H1 (cell line): Measurements from ENCODE around the gene OGFOD1. TPM values are rescaled to one million over a fixed set of nuclear protein-coding genes. Genes with fewer than 3 reads are reported as not detected.

ENCODE experiments used
- CTCF ChIA-PET: fragments of 300-600 bp; sonication (Branson Sonifier 250); formaldehyde crosslinking; loops from one replicate; lab custom pipeline; 2021; ENCODE audit not compliant: partially characterized antibody; lab: Charles Lee
- POLR2A ChIA-PET: fragments of 300-600 bp; sonication (Branson Sonifier 250); formaldehyde crosslinking; loops from one replicate; lab custom pipeline; 2021; ENCODE audit warnings: inconsistent platforms; ENCODE audit not compliant: partially characterized antibody; lab: Charles Lee
- DNase-seq, 2 experiments: peaks; one replicate each; pipeline versions ENCODE4 v3.0.0 to v3.0.0-alpha.2; 2010 to 2022; ENCODE audit warnings: low spot score in 2 of 2, low read depth in 1 of 2, mixed read lengths in 1 of 2
- FAIRE-seq: peaks from 2 replicates; lab custom pipeline; 2011; peaks lifted over from hg19 to GRCh38; lab: Jason Lieb, UNC
- H2AFZ ChIP-seq: 2 replicates; pipeline ENCODE4 v1.8.1; 2012; ENCODE audit warnings: low read length, inconsistent platforms
- H2AK5ac ChIP-seq: 2 replicates; pipeline ENCODE4 v1.6.1; 2013; ENCODE audit warnings: low read depth, low read length
- H2BK120ac ChIP-seq: replicated peaks from 2 replicates; pipeline ENCODE3; 2013; ENCODE audit warnings: low read depth, low read length, inconsistent platforms
- H2BK12ac ChIP-seq: 2 replicates; pipeline ENCODE4 v1.6.1; 2013; ENCODE audit warnings: low read depth, low read length
- H2BK15ac ChIP-seq: 2 replicates; pipeline ENCODE4 v1.6.1; 2013; ENCODE audit warnings: low read length
- H2BK20ac ChIP-seq: 2 replicates; pipeline ENCODE4 v1.6.1; 2013; ENCODE audit warnings: low read length
- H2BK5ac ChIP-seq: 2 replicates; pipeline ENCODE4 v1.6.1; 2013; ENCODE audit warnings: low read depth, low read length
- H3K14ac ChIP-seq: 2 replicates; pipeline ENCODE4 v1.6.1; 2013; ENCODE audit warnings: inconsistent platforms; ENCODE audit not compliant: insufficient read length
- H3K18ac ChIP-seq: 2 replicates; pipeline ENCODE4 v1.6.1; 2013; ENCODE audit warnings: low read length; ENCODE audit errors: extremely low read depth
- H3K23ac ChIP-seq: 2 replicates; pipeline ENCODE4 v1.6.1; 2013; ENCODE audit warnings: inconsistent platforms; ENCODE audit not compliant: insufficient read length
- H3K23me2 ChIP-seq: 2 replicates; pipeline ENCODE4 v1.6.1; 2013; ENCODE audit warnings: low read depth, low read length
- H3K27ac ChIP-seq: 2 replicates; pipeline ENCODE4 v1.6.1; 2011; ENCODE audit warnings: low read depth, low read length, inconsistent platforms
- H3K27me3 ChIP-seq, 4 experiments: replicated peaks in 1 of 4; 1 replicate in 1 of 4; 2 replicates in 3 of 4; pipeline versions ENCODE4 v1.6.1 to v1.8.1; 2011 to 2013; ENCODE audit warnings: low read length in 3 of 4, mild to moderate bottlenecking in 3 of 4, inconsistent platforms in 2 of 4, mixed read lengths in 2 of 4, moderate library complexity in 1 of 4; ENCODE audit not compliant: control insufficient read depth in 3 of 4, insufficient read depth in 3 of 4; ENCODE audit errors: extremely low read depth in 1 of 4
- H3K36me3 ChIP-seq, 4 experiments: 2 replicates each; pipeline versions ENCODE4 v1.6.1 to v1.8.1; 2011 to 2013; ENCODE audit warnings: mild to moderate bottlenecking in 4 of 4, low read length in 3 of 4, moderate library complexity in 2 of 4, control low read depth in 1 of 4, inconsistent platforms in 1 of 4; ENCODE audit not compliant: insufficient read depth in 4 of 4, control insufficient read depth in 2 of 4
- H3K4ac ChIP-seq: replicated peaks from 2 replicates; pipeline ENCODE3; 2013; ENCODE audit warnings: low read length, low read depth, mixed read lengths, inconsistent platforms; ENCODE audit not compliant: insufficient read length
- H3K4me1 ChIP-seq, 4 experiments: replicated peaks in 1 of 4; 1 replicate in 1 of 4; 2 replicates in 3 of 4; pipeline versions ENCODE4 v1.6.1 to v1.8.1; 2011 to 2013; ENCODE audit warnings: low read length in 3 of 4, inconsistent platforms in 2 of 4, mixed read lengths in 1 of 4; ENCODE audit not compliant: insufficient read depth in 4 of 4, control insufficient read depth in 3 of 4
- H3K4me2 ChIP-seq, 2 experiments: 2 replicates each; pipeline versions ENCODE4 v1.6.1 to v1.8.1; 2011 to 2013; ENCODE audit warnings: low read depth in 2 of 2, low read length in 2 of 2, control low read depth in 1 of 2, inconsistent platforms in 1 of 2, mild to moderate bottlenecking in 1 of 2; ENCODE audit not compliant: insufficient read depth in 1 of 2
- H3K4me3 ChIP-seq, 4 experiments: fragments of 200-600, 300-600 bp in 1 of 4; sonication (generic), shearing (Covaris generic), sonication (Bioruptor Twin) in 1 of 4; 2 replicates each; pipeline versions ENCODE4 v1.5.1 to v1.8.1; 2011 to 2016; ENCODE audit warnings: low read length in 4 of 4, low read depth in 3 of 4, control low read depth in 2 of 4, inconsistent platforms in 2 of 4, mild to moderate bottlenecking in 2 of 4, mixed read lengths in 1 of 4, moderate library complexity in 1 of 4; ENCODE audit not compliant: insufficient read depth in 2 of 4; ENCODE audit errors: extremely low read depth in 1 of 4
- H3K56ac ChIP-seq: replicated peaks from 2 replicates; pipeline ENCODE3; 2013; ENCODE audit warnings: low read depth, mild to moderate bottlenecking, mixed read lengths, low read length, inconsistent platforms; ENCODE audit not compliant: insufficient read length
- H3K79me1 ChIP-seq: 2 replicates; pipeline ENCODE4 v1.6.1; 2013; ENCODE audit warnings: low read depth, low read length, control low read depth
- H3K79me2 ChIP-seq, 2 experiments: 2 replicates each; pipeline versions ENCODE4 v1.6.1 to v1.8.1; 2012 to 2013; ENCODE audit warnings: low read length in 2 of 2, mild to moderate bottlenecking in 2 of 2, inconsistent platforms in 1 of 2; ENCODE audit not compliant: insufficient read depth in 2 of 2, control insufficient read depth in 1 of 2
- H3K9ac ChIP-seq, 4 experiments: replicated peaks in 1 of 4; 1 replicate in 1 of 4; 2 replicates in 3 of 4; pipeline versions ENCODE4 v1.6.1 to v1.8.1; 2011 to 2013; ENCODE audit warnings: low read depth in 3 of 4, low read length in 3 of 4, control low read depth in 2 of 4, mild to moderate bottlenecking in 2 of 4, moderate library complexity in 2 of 4, inconsistent platforms in 1 of 4; ENCODE audit errors: extremely low read depth in 1 of 4
- H3K9me3 ChIP-seq, 2 experiments: 2 replicates each; pipeline versions ENCODE4 v1.6.1 to v1.8.1; 2012 to 2013; ENCODE audit warnings: mild to moderate bottlenecking in 2 of 2, moderate library complexity in 2 of 2, control low read depth in 1 of 2, inconsistent platforms in 1 of 2, low read depth in 1 of 2, low read length in 1 of 2, mixed read lengths in 1 of 2; ENCODE audit not compliant: insufficient read depth in 2 of 2
- H4K20me1 ChIP-seq, 2 experiments: replicated peaks in 1 of 2; 2 replicates each; pipeline versions ENCODE3 to v1.8.1; 2011 to 2013; ENCODE audit warnings: inconsistent platforms in 2 of 2, low read length in 2 of 2, mild to moderate bottlenecking in 1 of 2; ENCODE audit not compliant: insufficient read depth in 2 of 2, control insufficient read depth in 1 of 2
- H4K5ac ChIP-seq: 2 replicates; pipeline ENCODE4 v1.6.1; 2013; ENCODE audit warnings: low read length, low read depth, mixed read lengths, inconsistent platforms; ENCODE audit not compliant: insufficient read length
- H4K8ac ChIP-seq: 2 replicates; pipeline ENCODE4 v1.8.0; 2013; ENCODE audit warnings: mild to moderate bottlenecking, moderate library complexity, low read length, inconsistent platforms; ENCODE audit not compliant: insufficient read depth; ENCODE audit errors: extremely low read depth
- H4K91ac ChIP-seq: replicated peaks from 2 replicates; pipeline ENCODE3; 2013; ENCODE audit warnings: low read length, mixed read lengths, inconsistent platforms; ENCODE audit not compliant: insufficient read length
- GABPA ChIP-seq: IDR thresholded peaks from 2 replicates; pipeline ENCODE4 v1.6.1; 2011; ENCODE audit warnings: mild to moderate bottlenecking, low read length, moderate library complexity, borderline replicate concordance; ENCODE audit not compliant: insufficient read depth
- JUN ChIP-seq: IDR thresholded peaks from 2 replicates; pipeline ENCODE4 v1.6.1; 2011; ENCODE audit warnings: low read depth, mild to moderate bottlenecking, improper control_type of control experiment, low read length
- RXRA ChIP-seq: IDR thresholded peaks from 2 replicates; pipeline ENCODE4 v1.6.1; 2011; ENCODE audit warnings: low read depth, mild to moderate bottlenecking, low read length, moderate library complexity; ENCODE audit not compliant: insufficient read depth
- SP4 ChIP-seq: IDR thresholded peaks from 2 replicates; pipeline ENCODE4 v1.6.1; 2012; ENCODE audit warnings: low read length, inconsistent platforms
- SUZ12 ChIP-seq: fragments of 200-600 bp; sonication (generic); IDR thresholded peaks from 2 replicates; pipeline ENCODE4 v1.6.1; 2012; ENCODE audit warnings: mild to moderate bottlenecking, inconsistent platforms, low read length, moderate library complexity, mixed read lengths
- WGBS, 2 experiments: shearing (Covaris generic) in 1 of 2; methylation state at CpG; one replicate each; pipeline versions ENCODE4 v1.1.6 to v1.1.7; 2013 to 2015; ENCODE audit warnings: low lambda C conversion rate in 2 of 2, mixed read lengths in 2 of 2, inconsistent platforms in 1 of 2, low coverage in 1 of 2, missing lambda C conversion rate in 1 of 2; ENCODE audit not compliant: insufficient replicate concordance in 2 of 2, insufficient coverage in 1 of 2, insufficient read length in 1 of 2; ENCODE audit errors: extremely low coverage in 1 of 2, missing lambda C conversion rate in 1 of 2; 5-methylcytosine and 5-hydroxymethylcytosine counted together
- polyA plus RNA-seq, 7 experiments: library from polyadenylated mRNA; depleted of rRNA in 3 of 7; stranded (reverse) in 5 of 7; unstranded in 2 of 7; fragments of >200 nt in 5 of 7; fragments of 200-250 nt in 2 of 7; gene quantifications; 1 replicate in 5 of 7; 2 replicates in 1 of 7; 4 replicates in 1 of 7; pipeline versions ENCODE4 v1.2.1 to v1.2.3, GENCODE V29; 2011 to 2013; ENCODE audit warnings: missing spikeins in 2 of 7, mixed read lengths in 2 of 7
- total RNA-seq: library from RNA; stranded (reverse); fragmentation: NEBNext Ultra II Directional; extraction: Animal tissue kit (Norgen Biotek cat#: 25700); gene quantifications from 2 replicates; pipeline ENCODE4 v1.2.1, GENCODE V29; 2021

OGFOD1 gene
- total and polyA plus RNA-seq, 2 of the 8 experiments (the other 6 are each of a cell fraction or from before 2014, with no cell fraction given): 24.6 to 61.4 TPM

GRCh38 chr16:56491657-56492261 lies 40.4 kb downstream of the OGFOD1 start:
- no peak overlapping the region for H4K8ac ChIP-seq
- CTCF ChIA-PET: interaction anchor here (0.9 kb wide), 1 partner anchor 21 kb away, joined by 4 read pairs; no protein-coding TSS in a partner anchor
- no peak overlapping the region for H2BK120ac ChIP-seq
- 93% methylated on average over 4 of the region's 4 CpGs; no CpG with 5 or more reads in 1 of the 2 experiments for WGBS, 2 experiments
- H3K4me1 ChIP-seq: no peaks in the 10 kb centered on the region
- H3K9ac ChIP-seq: no peak overlapping the region
- no peaks in the 10 kb centered on the region for H3K79me2 ChIP-seq
- H2AFZ ChIP-seq: no peak overlapping the region
- no peak overlapping the region for H3K56ac ChIP-seq
- FAIRE-seq (no peak), DNase-seq (no peak)
- H3K79me1 ChIP-seq: no peaks in the 10 kb centered on the region
- no peaks in the 10 kb centered on the region for H3K23me2 ChIP-seq
- H2BK15ac ChIP-seq: no peak overlapping the region
- H3K14ac ChIP-seq: no peak overlapping the region
- no peak overlapping the region for H3K4me2 ChIP-seq
- no peak overlapping the region for H3K4me3 ChIP-seq
- H3K36me3 ChIP-seq: no peaks in the 10 kb centered on the region
- POLR2A ChIA-PET: no interaction called here
- H4K20me1 ChIP-seq: no peaks in the 10 kb centered on the region
- no peak overlapping the region for H4K5ac ChIP-seq
- no peaks in the 10 kb centered on the region for H3K27me3 ChIP-seq
- H3K18ac ChIP-seq: no peak overlapping the region
- no peak overlapping the region for H2BK5ac ChIP-seq
- no peaks in the 10 kb centered on the region for H3K9me3 ChIP-seq
- no peak overlapping the region for H4K91ac ChIP-seq
- H3K27ac ChIP-seq: no peak overlapping the region
- H2AK5ac ChIP-seq: no peak overlapping the region
- no peak overlapping the region for H2BK12ac ChIP-seq
- no peak overlapping the region for H3K4ac ChIP-seq
- H3K23ac ChIP-seq: no peak overlapping the region
- H2BK20ac ChIP-seq: no peak overlapping the region
- no peak for TF ChIP-seq RXRA
- TF ChIP-seq SUZ12: no peak
- no peak for TF ChIP-seq SP4
- no peak for TF ChIP-seq GABPA
- no peak for TF ChIP-seq JUN
